Osteocyte (in vitro differentiated cells): ENCODE measurements around the gene CAMK1D. TPM values are rescaled to one million over a fixed set of nuclear protein-coding genes. Genes with fewer than 3 reads are reported as not detected.

Source experiments
- DNase-seq: peaks from one replicate; pipeline ENCODE4 v3.0.0; 2021; ENCODE audit warnings: mixed read lengths; ENCODE audit not compliant: unreplicated experiment; ENCODE audit errors: extremely low spot score
- H3K27ac Mint-ChIP-seq: one replicate; pipeline ENCODE4 v1.8.0; 2021; ENCODE audit warnings: mild to moderate bottlenecking, mixed read lengths; ENCODE audit not compliant: unreplicated experiment
- H3K27me3 Mint-ChIP-seq: one replicate; pipeline ENCODE4 v1.8.0; 2021; ENCODE audit warnings: mixed read lengths; ENCODE audit not compliant: unreplicated experiment
- H3K36me3 Mint-ChIP-seq: one replicate; pipeline ENCODE4 v1.8.0; 2021; ENCODE audit warnings: mixed read lengths; ENCODE audit not compliant: unreplicated experiment
- H3K4me1 Mint-ChIP-seq: one replicate; pipeline ENCODE4 v1.8.0; 2021; ENCODE audit warnings: mixed read lengths; ENCODE audit not compliant: unreplicated experiment
- H3K4me3 Mint-ChIP-seq: one replicate; pipeline ENCODE4 v1.8.0; 2021; ENCODE audit warnings: mild to moderate bottlenecking, moderate library complexity, mixed read lengths; ENCODE audit not compliant: unreplicated experiment
- H3K9me3 Mint-ChIP-seq: one replicate; pipeline ENCODE4 v1.8.0; 2021; ENCODE audit warnings: mixed read lengths; ENCODE audit not compliant: unreplicated experiment
- total RNA-seq: library from RNA; stranded (reverse); gene quantifications from 2 replicates; pipeline ENCODE4 v1.2.1, GENCODE V29; 2021
- TF ChIP-seq, protein P1 (sequence below): fragments of 200-600 bp; sonication (generic); IDR thresholded peaks from 2 replicates; pipeline ENCODE4 v1.5.0; 2021; ENCODE audit warnings: antibody characterized with exemption, mild to moderate bottlenecking, moderate library complexity

Gene CAMK1D
- total RNA-seq, 1 donor from 2014 or later = 13.7 TPM

DNA sequence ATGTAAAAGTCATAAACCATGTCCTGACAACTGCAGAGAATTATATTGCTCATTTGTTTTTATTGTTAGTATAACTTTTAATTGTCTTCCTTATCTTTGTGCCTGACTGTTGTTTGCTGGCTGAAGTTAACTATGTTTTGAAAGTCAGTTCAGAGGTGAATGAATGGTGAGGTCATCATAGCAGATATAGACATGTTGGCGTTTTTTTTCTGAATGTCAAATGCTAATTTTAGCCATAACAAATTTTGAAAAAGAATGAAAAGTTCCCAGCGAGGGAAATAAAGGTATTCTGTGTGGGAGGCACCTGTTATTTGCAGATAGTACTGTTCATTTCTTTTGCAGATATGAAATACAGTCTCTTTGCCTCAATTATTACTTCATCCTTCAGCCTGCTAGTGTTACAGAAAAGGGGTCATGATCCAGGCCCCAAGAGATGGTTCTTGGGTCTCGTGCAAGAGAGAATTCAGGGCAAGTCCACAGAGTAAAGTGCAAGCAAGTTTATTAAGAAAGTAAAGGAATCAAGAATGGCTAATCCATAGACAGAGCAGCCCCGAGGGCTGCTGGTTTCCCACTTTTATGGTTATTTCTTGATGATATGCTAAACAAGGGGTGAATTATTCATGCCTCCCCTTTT is 96.5 kb downstream of the CAMK1D start:
- H3K4me1 Mint-ChIP-seq = peaks cover 31% of the 10 kb centered on the region
- no peaks in the 10 kb centered on the region for H3K9me3 Mint-ChIP-seq
- no peaks in the 10 kb centered on the region for H3K27me3 Mint-ChIP-seq
- TF ChIP-seq, protein P1, sequence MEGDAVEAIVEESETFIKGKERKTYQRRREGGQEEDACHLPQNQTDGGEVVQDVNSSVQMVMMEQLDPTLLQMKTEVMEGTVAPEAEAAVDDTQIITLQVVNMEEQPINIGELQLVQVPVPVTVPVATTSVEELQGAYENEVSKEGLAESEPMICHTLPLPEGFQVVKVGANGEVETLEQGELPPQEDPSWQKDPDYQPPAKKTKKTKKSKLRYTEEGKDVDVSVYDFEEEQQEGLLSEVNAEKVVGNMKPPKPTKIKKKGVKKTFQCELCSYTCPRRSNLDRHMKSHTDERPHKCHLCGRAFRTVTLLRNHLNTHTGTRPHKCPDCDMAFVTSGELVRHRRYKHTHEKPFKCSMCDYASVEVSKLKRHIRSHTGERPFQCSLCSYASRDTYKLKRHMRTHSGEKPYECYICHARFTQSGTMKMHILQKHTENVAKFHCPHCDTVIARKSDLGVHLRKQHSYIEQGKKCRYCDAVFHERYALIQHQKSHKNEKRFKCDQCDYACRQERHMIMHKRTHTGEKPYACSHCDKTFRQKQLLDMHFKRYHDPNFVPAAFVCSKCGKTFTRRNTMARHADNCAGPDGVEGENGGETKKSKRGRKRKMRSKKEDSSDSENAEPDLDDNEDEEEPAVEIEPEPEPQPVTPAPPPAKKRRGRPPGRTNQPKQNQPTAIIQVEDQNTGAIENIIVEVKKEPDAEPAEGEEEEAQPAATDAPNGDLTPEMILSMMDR = no peak
- H3K4me3 Mint-ChIP-seq = no peak overlapping the region
- H3K27ac Mint-ChIP-seq = no peak overlapping the region
- DNase-seq = no peak
- no peaks in the 10 kb centered on the region for H3K36me3 Mint-ChIP-seq

- DNase-seq = no peak
- Mint-ChIP-seq H3K36me3 (no peaks in the 10 kb centered on the region), H3K4me3 (peak overlapping the region; percentile 64), H3K27ac (peak overlapping the region; percentile 95), H3K9me3 (no peaks in the 10 kb centered on the region), H3K27me3 (no peaks in the 10 kb centered on the region), H3K4me1 (peaks cover 31% of the 10 kb centered on the region)
- TF ChIP-seq, protein P1 = no peak
Observed at GRCh38 chr10:12448340-12448728, 99.0 kb downstream of the CAMK1D start.

DNA sequence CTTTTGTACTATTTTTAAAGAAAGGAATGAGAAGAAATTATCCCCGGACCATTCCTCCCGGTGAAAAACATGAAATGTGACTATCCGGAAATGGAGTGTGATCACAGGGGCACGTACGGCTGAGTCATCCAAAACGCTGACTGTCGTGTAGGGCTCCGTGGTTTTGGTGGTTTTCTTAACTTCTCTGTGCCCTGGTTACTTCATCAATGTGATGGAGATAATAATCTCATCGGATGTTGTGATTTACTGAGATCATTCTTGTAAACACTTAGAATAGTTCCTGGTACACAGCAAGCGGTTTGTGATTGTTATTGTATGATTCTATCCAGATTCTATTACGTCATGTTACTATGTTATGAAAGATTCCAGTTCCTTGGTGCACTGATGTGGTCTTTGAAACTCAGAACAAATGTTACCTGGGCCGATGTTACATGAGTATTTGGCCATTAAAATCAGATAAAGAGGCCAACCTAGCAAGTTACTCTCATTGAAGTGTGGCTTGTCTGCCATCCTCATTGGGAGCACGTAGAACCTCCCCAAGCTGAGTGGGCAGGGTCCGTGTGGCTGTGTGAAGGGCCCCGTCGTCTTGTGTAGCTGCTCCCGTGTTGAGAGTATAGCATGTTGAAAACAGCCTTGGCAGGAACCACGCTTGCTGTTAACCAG is 99.5 kb downstream of the CAMK1D start:
- TF ChIP-seq, protein P1 = no peak
- H3K9me3 Mint-ChIP-seq = no peaks in the 10 kb centered on the region
- peaks cover 31% of the 10 kb centered on the region for H3K4me1 Mint-ChIP-seq
- H3K36me3 Mint-ChIP-seq = no peaks in the 10 kb centered on the region
- H3K4me3 Mint-ChIP-seq = peak overlapping the region; percentile 64
- DNase-seq = no peak
- peak overlapping the region; percentile 95 for H3K27ac Mint-ChIP-seq
- no peaks in the 10 kb centered on the region for H3K27me3 Mint-ChIP-seq

DNA sequence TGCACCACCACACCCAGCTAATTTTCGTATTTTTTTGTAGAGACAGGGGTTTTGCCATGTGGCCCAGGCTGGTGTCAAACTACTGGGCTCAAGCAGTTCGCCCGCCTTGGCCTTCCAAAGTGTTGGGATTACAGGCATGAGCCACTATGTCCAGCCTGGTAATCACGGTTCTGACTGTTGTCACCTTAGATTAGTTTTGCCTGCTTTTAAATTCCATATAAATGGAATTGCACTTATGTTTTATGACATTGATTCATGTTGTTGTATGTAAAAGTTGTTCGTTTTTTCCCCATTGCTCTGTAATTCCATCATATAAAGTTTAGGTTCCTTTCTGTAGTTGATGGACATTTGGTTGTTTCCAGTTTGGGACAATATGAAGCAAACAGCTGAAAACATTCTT is 106.0 kb downstream of the CAMK1D start:
- no peak overlapping the region for H3K4me3 Mint-ChIP-seq
- H3K27me3 Mint-ChIP-seq = no peaks in the 10 kb centered on the region
- TF ChIP-seq, protein P1 = no peak
- H3K36me3 Mint-ChIP-seq = no peaks in the 10 kb centered on the region
- no peak for DNase-seq
- H3K9me3 Mint-ChIP-seq = no peaks in the 10 kb centered on the region
- H3K4me1 Mint-ChIP-seq = peaks cover 24% of the 10 kb centered on the region
- H3K27ac Mint-ChIP-seq = peak overlapping the region; percentile 75

GRCh38 chr10:12455766-12456165 is 106.4 kb downstream of the CAMK1D start:
- no peak for DNase-seq
- Mint-ChIP-seq H3K9me3 (no peaks in the 10 kb centered on the region), H3K27me3 (no peaks in the 10 kb centered on the region), H3K4me1 (peaks cover 24% of the 10 kb centered on the region), H3K4me3 (no peak overlapping the region), H3K36me3 (no peaks in the 10 kb centered on the region), H3K27ac (peak overlapping the region; percentile 75)
- TF ChIP-seq, protein P1 = no peak
